H9 (cell line): Measurements from ENCODE around the gene GDI1. TPM values are rescaled to one million over a fixed set of nuclear protein-coding genes. Genes with fewer than 3 reads are reported as not detected.

Experiments used
- DNase-seq: peaks from one replicate; pipeline ENCODE4 v3.0.0-alpha.2; 2017
- H2AFZ ChIP-seq: one replicate; pipeline ENCODE4 v1.6.1; 2013; ENCODE audit warnings: mild to moderate bottlenecking, low read length, control low read depth, moderate library complexity
- H2AK5ac ChIP-seq: 2 replicates; pipeline ENCODE4 v1.6.1; 2013; ENCODE audit warnings: low read length, control low read depth, mixed read lengths; ENCODE audit not compliant: insufficient read length
- H2BK120ac ChIP-seq: one replicate; pipeline ENCODE4 v1.6.1; 2013; ENCODE audit warnings: low read depth, mild to moderate bottlenecking, low read length, control low read depth, inconsistent platforms; ENCODE audit not compliant: poor library complexity, severe bottlenecking
- H2BK12ac ChIP-seq: 2 replicates; pipeline ENCODE4 v1.6.1; 2013; ENCODE audit warnings: low read length, control low read depth, mixed read lengths, low read depth; ENCODE audit not compliant: insufficient read length
- H2BK15ac ChIP-seq: 2 replicates; pipeline ENCODE4 v1.6.1; 2013; ENCODE audit warnings: low read depth, low read length, control low read depth
- H2BK20ac ChIP-seq: one replicate; pipeline ENCODE4 v1.6.1; 2013; ENCODE audit warnings: low read depth, mild to moderate bottlenecking, low read length, control low read depth, inconsistent platforms; ENCODE audit not compliant: poor library complexity, severe bottlenecking
- H2BK5ac ChIP-seq: 2 replicates; pipeline ENCODE4 v1.6.1; 2013; ENCODE audit warnings: low read length, control low read depth, mixed read lengths; ENCODE audit not compliant: insufficient read length
- H3K14ac ChIP-seq: 2 replicates; pipeline ENCODE4 v1.6.1; 2013; ENCODE audit warnings: low read length, control low read depth; ENCODE audit not compliant: insufficient read depth
- H3K18ac ChIP-seq: 2 replicates; pipeline ENCODE4 v1.6.1; 2013; ENCODE audit warnings: low read depth, mild to moderate bottlenecking, mixed read lengths, low read length, control low read depth; ENCODE audit not compliant: insufficient read length
- H3K23ac ChIP-seq: 2 replicates; pipeline ENCODE4 v1.6.1; 2013; ENCODE audit warnings: low read length, control low read depth, mixed read lengths, low read depth; ENCODE audit not compliant: insufficient read length
- H3K23me2 ChIP-seq: 2 replicates; pipeline ENCODE4 v1.6.1; 2013; ENCODE audit warnings: low read depth, mild to moderate bottlenecking, mixed read lengths, low read length, control low read depth; ENCODE audit not compliant: insufficient read length, poor library complexity, severe bottlenecking
- H3K27ac ChIP-seq: 2 replicates; pipeline ENCODE4 v1.5.1; 2013; ENCODE audit warnings: low read length, control low read depth, mixed read lengths, low read depth; ENCODE audit not compliant: insufficient read length
- H3K27me3 ChIP-seq: 2 replicates; pipeline ENCODE4 v1.6.1; 2013; ENCODE audit warnings: low read length, control low read depth, inconsistent platforms; ENCODE audit not compliant: insufficient read depth
- H3K4ac ChIP-seq: 2 replicates; pipeline ENCODE4 v1.6.1; 2013; ENCODE audit warnings: low read depth, mild to moderate bottlenecking, control low read depth, inconsistent platforms, low read length, moderate library complexity
- H3K4me1 ChIP-seq: 2 replicates; pipeline ENCODE4 v1.6.1; 2013; ENCODE audit warnings: low read length, control low read depth, inconsistent platforms; ENCODE audit not compliant: insufficient read depth
- H3K4me2 ChIP-seq: 2 replicates; pipeline ENCODE4 v1.6.1; 2013; ENCODE audit warnings: low read length, control low read depth, mixed read lengths; ENCODE audit not compliant: insufficient read length, insufficient read depth
- H3K56ac ChIP-seq: 2 replicates; pipeline ENCODE4 v1.6.1; 2013; ENCODE audit warnings: low read depth, mild to moderate bottlenecking, mixed read lengths, low read length, control low read depth; ENCODE audit not compliant: insufficient read length
- H3K79me1 ChIP-seq: 2 replicates; pipeline ENCODE4 v1.6.1; 2013; ENCODE audit warnings: low read depth, mild to moderate bottlenecking, moderate library complexity, low read length, control low read depth, inconsistent platforms; ENCODE audit not compliant: insufficient read depth, poor library complexity, severe bottlenecking
- H3K79me2 ChIP-seq: 2 replicates; pipeline ENCODE4 v1.6.1; 2013; ENCODE audit warnings: low read length, control low read depth, inconsistent platforms; ENCODE audit not compliant: insufficient read depth
- H3K9ac ChIP-seq: 2 replicates; pipeline ENCODE4 v1.6.1; 2013; ENCODE audit warnings: low read length, control low read depth, mixed read lengths; ENCODE audit not compliant: insufficient read length; ENCODE audit errors: extremely low read depth
- H3K9me3 ChIP-seq: one replicate; pipeline ENCODE4 v1.6.1; 2013; ENCODE audit warnings: low read depth, low read length, inconsistent platforms; ENCODE audit not compliant: control insufficient read depth
- H3T11ph ChIP-seq: one replicate; pipeline ENCODE4 v1.6.1; 2013; ENCODE audit warnings: mild to moderate bottlenecking, low read length, control low read depth, inconsistent platforms
- H4K20me1 ChIP-seq: one replicate; pipeline ENCODE4 v1.6.1; 2013; ENCODE audit not compliant: control insufficient read depth, insufficient read length, insufficient read depth
- H4K5ac ChIP-seq: 2 replicates; pipeline ENCODE4 v1.6.1; 2013; ENCODE audit warnings: low read depth, mild to moderate bottlenecking, mixed read lengths, low read length, control low read depth; ENCODE audit not compliant: insufficient read length
- H4K8ac ChIP-seq: replicated peaks from 2 replicates; pipeline ENCODE4 v1.6.1; 2013; ENCODE audit warnings: low read length, control low read depth, mixed read lengths, low read depth; ENCODE audit not compliant: insufficient read length
- H4K91ac ChIP-seq: 2 replicates; pipeline ENCODE4 v1.6.1; 2013; ENCODE audit warnings: low read depth, mild to moderate bottlenecking, moderate library complexity, mixed read lengths, low read length, control low read depth; ENCODE audit not compliant: insufficient read length
- H3K27ac Mint-ChIP-seq, 3 experiments: 2 replicates in 2 of 3; 3 replicates in 1 of 3; pipeline ENCODE4 v1.8.0; 2020 to 2021; ENCODE audit warnings: mixed read lengths in 3 of 3, mild to moderate bottlenecking in 1 of 3, moderate library complexity in 1 of 3
- H3K27me3 Mint-ChIP-seq: 2 replicates; pipeline ENCODE4 v1.8.0; 2021; ENCODE audit warnings: low read depth, mild to moderate bottlenecking, moderate library complexity, mixed read lengths
- H3K36me3 Mint-ChIP-seq, 3 experiments: 2 replicates in 2 of 3; 3 replicates in 1 of 3; pipeline ENCODE4 v1.8.0; 2020 to 2021; ENCODE audit warnings: low read depth in 3 of 3, mixed read lengths in 3 of 3; ENCODE audit not compliant: insufficient read depth in 1 of 3
- H3K4me1 Mint-ChIP-seq, 2 experiments: 2 replicates each; pipeline ENCODE4 v1.8.0; 2020; ENCODE audit warnings: mixed read lengths in 2 of 2
- H3K4me3 Mint-ChIP-seq, 2 experiments: 2 replicates in 1 of 2; 3 replicates in 1 of 2; pipeline ENCODE4 v1.8.0; 2020 to 2021; ENCODE audit warnings: mild to moderate bottlenecking in 2 of 2, mixed read lengths in 2 of 2, moderate library complexity in 1 of 2
- H3K9me3 Mint-ChIP-seq, 2 experiments: 2 replicates in 1 of 2; 3 replicates in 1 of 2; pipeline ENCODE4 v1.8.0; 2020; ENCODE audit warnings: mild to moderate bottlenecking in 2 of 2, mixed read lengths in 2 of 2, moderate library complexity in 1 of 2
- WGBS: extraction: QIAGEN DNeasy Blood & Tissue Kit; methylation state at CpG from one replicate; pipeline ENCODE4 v1.1.7; 2013; ENCODE audit warnings: missing lambda C conversion rate, low lambda C conversion rate, mixed read lengths; ENCODE audit not compliant: insufficient read length; ENCODE audit errors: extremely low coverage; 5-methylcytosine and 5-hydroxymethylcytosine counted together
- total RNA-seq: library from RNA; stranded (reverse); gene quantifications from 2 replicates; pipeline ENCODE4 v1.2.1, GENCODE V29; 2021
- TF ChIP-seq, protein P1 (sequence below): fragments of 200-600 bp; sonication (generic); conservative IDR thresholded peaks from 3 replicates; pipeline ENCODE4 v1.8.0; 2021; ENCODE audit warnings: antibody characterized with exemption, mild to moderate bottlenecking

The GDI1 gene
- total RNA-seq, 1 experiment from 2014 or later: 111 TPM

DNA sequence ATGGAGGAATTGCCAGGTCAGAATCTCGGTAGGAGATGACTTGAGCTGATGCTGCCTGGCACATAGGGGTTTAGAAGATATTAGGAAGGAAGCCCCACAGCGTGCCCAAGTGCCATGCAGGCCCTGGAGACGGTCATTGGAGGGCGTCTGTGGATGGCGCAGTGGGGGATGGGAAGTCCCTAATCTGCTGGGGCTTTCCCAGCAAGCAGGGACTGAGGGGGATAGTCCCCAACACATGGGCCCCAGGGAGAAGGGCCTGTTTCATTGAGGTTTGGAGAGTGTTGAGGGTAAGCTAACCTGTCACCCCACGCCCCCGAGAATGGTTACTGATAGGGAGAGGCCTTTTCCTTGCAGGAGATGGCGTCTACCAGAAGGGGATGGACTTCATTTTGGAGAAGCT lies 17.8 kb upstream of the GDI1 start:
- H3K27me3 ChIP-seq: no peaks in the 10 kb centered on the region
- no peaks in the 10 kb centered on the region for H3K4me1 ChIP-seq
- H3K4ac ChIP-seq: no peak overlapping the region
- Mint-ChIP-seq H3K27ac (no peak overlapping the region), H3K9me3 (peaks cover 58 to 65% of the 10 kb centered on the region in 2 experiments), H3K4me3 (no peak overlapping the region), H3K36me3 (peaks cover 13 to 23% (median 16%) of the 10 kb centered on the region in 3 experiments), H3K27me3 (no peaks in the 10 kb centered on the region), H3K4me1 (no peaks in the 10 kb centered on the region)
- H2BK120ac ChIP-seq: no peak overlapping the region
- H3K4me2 ChIP-seq: no peak overlapping the region
- H4K5ac ChIP-seq: no peak overlapping the region
- H4K8ac ChIP-seq: no peak overlapping the region
- no peak overlapping the region for H2BK20ac ChIP-seq
- DNase-seq: no peak
- no peak overlapping the region for H3K14ac ChIP-seq
- H2AK5ac ChIP-seq: no peak overlapping the region
- peaks cover 34% of the 10 kb centered on the region for H3K9me3 ChIP-seq
- no peak overlapping the region for H2AFZ ChIP-seq
- no peak overlapping the region for H2BK15ac ChIP-seq
- no peak overlapping the region for H3K23ac ChIP-seq
- H2BK12ac ChIP-seq: no peak overlapping the region
- no CpG with 5 or more reads among the region's 8 CpGs for WGBS
- H3K18ac ChIP-seq: no peak overlapping the region
- no peak overlapping the region for H3K9ac ChIP-seq
- H3K23me2 ChIP-seq: no peaks in the 10 kb centered on the region
- no peak overlapping the region for H4K91ac ChIP-seq
- H3K79me1 ChIP-seq: no peaks in the 10 kb centered on the region
- no peak overlapping the region for H3T11ph ChIP-seq
- H2BK5ac ChIP-seq: no peak overlapping the region
- H3K79me2 ChIP-seq: no peaks in the 10 kb centered on the region
- H3K56ac ChIP-seq: no peak overlapping the region
- TF ChIP-seq, protein P1, sequence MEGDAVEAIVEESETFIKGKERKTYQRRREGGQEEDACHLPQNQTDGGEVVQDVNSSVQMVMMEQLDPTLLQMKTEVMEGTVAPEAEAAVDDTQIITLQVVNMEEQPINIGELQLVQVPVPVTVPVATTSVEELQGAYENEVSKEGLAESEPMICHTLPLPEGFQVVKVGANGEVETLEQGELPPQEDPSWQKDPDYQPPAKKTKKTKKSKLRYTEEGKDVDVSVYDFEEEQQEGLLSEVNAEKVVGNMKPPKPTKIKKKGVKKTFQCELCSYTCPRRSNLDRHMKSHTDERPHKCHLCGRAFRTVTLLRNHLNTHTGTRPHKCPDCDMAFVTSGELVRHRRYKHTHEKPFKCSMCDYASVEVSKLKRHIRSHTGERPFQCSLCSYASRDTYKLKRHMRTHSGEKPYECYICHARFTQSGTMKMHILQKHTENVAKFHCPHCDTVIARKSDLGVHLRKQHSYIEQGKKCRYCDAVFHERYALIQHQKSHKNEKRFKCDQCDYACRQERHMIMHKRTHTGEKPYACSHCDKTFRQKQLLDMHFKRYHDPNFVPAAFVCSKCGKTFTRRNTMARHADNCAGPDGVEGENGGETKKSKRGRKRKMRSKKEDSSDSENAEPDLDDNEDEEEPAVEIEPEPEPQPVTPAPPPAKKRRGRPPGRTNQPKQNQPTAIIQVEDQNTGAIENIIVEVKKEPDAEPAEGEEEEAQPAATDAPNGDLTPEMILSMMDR: no peak
- no peak overlapping the region for H3K27ac ChIP-seq
- H4K20me1 ChIP-seq: no peaks in the 10 kb centered on the region
